Esophagus (tissue), 2 donors: Measurements from ENCODE around the gene PCBP1. TPM values are rescaled to one million over a fixed set of nuclear protein-coding genes. Genes with fewer than 3 reads are reported as not detected.
A peak's percentile ranks its signal among the peaks of the same experiment; 100 is the strongest.
"Not testable (repeated sequence)": the region's sequence is repeated elsewhere in the genome, so short reads cannot be mapped to it uniquely, and the experiment has no call there.

ENCODE experiments used
- H3K27ac ChIP-seq, 2 donors: one replicate each; pipeline ENCODE4 v1.5.1; 2013; ENCODE audit warnings: low read depth in 2 of 2, mild to moderate bottlenecking in 2 of 2, inconsistent platforms in 1 of 2, low read length in 1 of 2, moderate library complexity in 1 of 2
- H3K27me3 ChIP-seq, 2 donors: one replicate each; pipeline ENCODE4 v1.6.1; 2013; ENCODE audit warnings: low read length in 2 of 2, control low read depth in 1 of 2, mild to moderate bottlenecking in 1 of 2; ENCODE audit not compliant: insufficient read depth in 2 of 2, control insufficient read depth in 1 of 2
- H3K36me3 ChIP-seq, 2 donors: one replicate each; pipeline ENCODE4 v1.6.1; 2013; ENCODE audit warnings: low read length in 1 of 2; ENCODE audit not compliant: control insufficient read depth in 2 of 2, insufficient read depth in 2 of 2
- H3K4me1 ChIP-seq, 2 donors: one replicate each; pipeline ENCODE4 v1.6.1; 2013; ENCODE audit warnings: low read length in 1 of 2; ENCODE audit not compliant: control insufficient read depth in 2 of 2, insufficient read depth in 2 of 2
- H3K4me3 ChIP-seq, 2 donors: one replicate each; pipeline ENCODE4 v1.5.1; 2013; ENCODE audit warnings: low read length in 2 of 2, mild to moderate bottlenecking in 2 of 2, low read depth in 1 of 2, moderate library complexity in 1 of 2
- H3K9me3 ChIP-seq, 2 donors: one replicate each; pipeline ENCODE4 v1.6.1; 2013; ENCODE audit warnings: mild to moderate bottlenecking in 2 of 2, low read depth in 1 of 2, low read length in 1 of 2, moderate library complexity in 1 of 2; ENCODE audit not compliant: control insufficient read depth in 2 of 2, insufficient read depth in 1 of 2
- WGBS, 2 donors: extraction: QIAGEN DNeasy Blood & Tissue Kit; methylation state at CpG; one replicate each; pipeline ENCODE4 v1.1.7; 2013; 5-methylcytosine and 5-hydroxymethylcytosine counted together
- polyA plus RNA-seq, 2 donors: library from polyadenylated mRNA; stranded (reverse); fragments of 200-250 nt; gene quantifications; one replicate each; pipeline ENCODE4 v1.2.3, GENCODE V29; 2013
- donor health status: healthy with polysubstance abuse.
- donor health status: Bipolar disorder and iron deficiency.

PCBP1 gene
- polyA plus RNA-seq, 2 donors = 314 to 323 TPM

GRCh38 chr2:70132244-70133126 lies 45.2 kb downstream of the PCBP1 start:
- H3K4me3 ChIP-seq = peak overlapping the region; percentile 5 to 7

DNA sequence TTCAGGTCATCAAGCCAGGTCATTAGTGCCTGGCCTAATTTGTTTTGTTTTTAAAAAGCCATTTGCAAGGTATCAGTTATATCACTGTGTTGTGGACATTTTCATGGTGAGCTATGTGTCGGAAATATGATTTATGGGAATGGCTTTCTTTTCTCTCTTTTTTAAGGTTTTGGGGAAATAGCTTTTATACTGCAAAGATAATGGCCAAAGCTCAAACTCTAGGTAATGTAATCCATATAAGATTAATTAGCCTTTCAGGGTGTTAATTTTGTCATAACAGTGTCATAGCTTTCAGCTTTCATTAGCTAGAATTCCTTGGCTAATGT lies 45.8 kb downstream of the PCBP1 start:
- peaks cover 0 to 5% of the 10 kb centered on the region in 2 donors for H3K4me1 ChIP-seq
- 66 to 77% methylated on average over 1 of the region's 1 CpG for WGBS, 2 donors
- no peaks in the 10 kb centered on the region for H3K36me3 ChIP-seq
- H3K27me3 ChIP-seq = no peaks in the 10 kb centered on the region
- no peaks in the 10 kb centered on the region for H3K9me3 ChIP-seq
- peak overlapping the region; percentile 95 to 97 for H3K27ac ChIP-seq
- peak overlapping the region in 1 of 2 donors; percentile 5 for H3K4me3 ChIP-seq

More at GRCh38 chr2:70132244-70133126, 45.2 kb downstream of the PCBP1 start:
- H3K9me3 ChIP-seq = no peaks in the 10 kb centered on the region
- H3K27ac ChIP-seq = peak overlapping the region; percentile 95 to 97
- H3K27me3 ChIP-seq = no peaks in the 10 kb centered on the region
- no peaks in the 10 kb centered on the region for H3K36me3 ChIP-seq
- H3K4me1 ChIP-seq = peaks cover 0 to 5% of the 10 kb centered on the region in 2 donors
- 3 to 5% methylated on average over 8 of the region's 8 CpGs for WGBS, 2 donors

DNA sequence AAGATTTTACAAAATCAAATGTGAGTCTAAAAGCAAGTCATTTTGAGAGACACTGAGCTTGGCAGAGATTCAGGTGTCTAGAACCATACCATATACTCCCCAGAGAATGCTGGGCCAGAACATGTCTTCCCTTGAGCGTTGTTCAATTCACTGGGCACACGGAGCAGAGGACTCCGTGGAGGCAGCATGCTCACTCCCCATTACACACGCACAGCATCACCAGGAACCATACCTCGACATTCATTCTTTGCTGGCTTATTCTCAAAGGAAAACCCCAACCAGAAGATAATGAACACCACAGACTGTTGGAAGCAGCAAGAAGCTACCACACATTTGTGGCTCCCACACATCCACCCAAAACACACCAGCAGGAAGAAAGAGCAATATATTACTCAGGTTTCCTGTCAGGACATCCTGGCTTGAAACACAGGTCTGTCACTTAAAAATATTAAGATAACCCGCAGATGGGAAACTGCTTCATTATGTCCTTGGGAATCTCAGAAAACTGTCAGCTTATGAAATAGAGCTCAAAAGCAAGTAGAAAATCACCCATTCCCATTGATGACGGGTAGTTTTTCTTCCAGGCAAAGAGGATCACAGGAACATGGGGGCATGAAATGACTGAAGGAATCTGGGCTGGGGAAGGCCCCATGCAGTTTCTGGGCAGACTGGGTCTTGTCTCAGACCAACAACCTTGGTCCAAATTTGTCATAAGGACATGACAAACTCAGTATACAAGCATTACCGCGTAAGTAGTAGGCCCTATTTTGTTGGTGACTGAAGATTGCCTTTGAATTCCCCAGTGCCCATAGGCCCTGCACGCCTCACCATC lies 46.4 kb downstream of the PCBP1 start:
- Histone ChIP-seq H3K36me3 (no peaks in the 10 kb centered on the region), H3K4me3 (no peak overlapping the region), H3K27me3 (no peaks in the 10 kb centered on the region), H3K4me1 (peaks cover 0 to 5% of the 10 kb centered on the region in 2 donors), H3K27ac (peak overlapping the region; percentile 95), H3K9me3 (no peaks in the 10 kb centered on the region)
- 56 to 63% methylated on average over 10 of the region's 10 CpGs for WGBS, 2 donors

DNA sequence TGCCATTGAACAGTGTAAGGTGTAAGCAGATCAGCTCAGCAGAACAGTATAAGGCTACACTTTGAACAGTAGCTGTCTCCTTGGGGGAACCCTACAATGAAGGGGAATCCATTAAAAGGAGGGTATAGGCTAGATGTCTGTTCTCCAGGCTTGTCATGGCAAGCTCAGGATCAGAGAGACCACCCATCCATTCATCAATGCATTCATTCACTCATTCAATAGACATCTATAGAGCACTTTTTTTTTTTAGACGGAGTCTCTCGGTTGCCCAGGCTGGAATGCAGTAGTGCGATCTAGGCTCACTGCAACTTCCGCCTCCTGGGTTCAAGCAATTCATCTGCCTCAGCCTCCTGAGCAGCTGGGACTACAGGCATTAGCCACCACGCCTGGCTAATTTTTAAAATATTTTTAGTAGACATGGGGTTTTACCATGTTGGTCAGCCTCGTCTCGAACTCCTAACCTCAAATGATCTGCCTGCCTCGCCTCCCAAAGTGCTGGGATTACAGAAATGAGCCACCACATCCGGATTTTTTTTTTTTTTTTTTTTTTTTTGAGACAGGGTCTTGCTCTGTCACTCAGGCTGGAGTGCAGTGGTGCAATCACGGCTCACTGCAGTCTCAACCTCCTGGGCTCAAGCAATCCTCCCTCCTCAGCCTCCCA lies 47.2 kb downstream of the PCBP1 start:
- WGBS, 2 donors = 90 to 91% methylated on average over 10 of the region's 10 CpGs
- not testable (repeated sequence) for H3K4me3 ChIP-seq, H3K36me3 ChIP-seq, H3K4me1 ChIP-seq, H3K27me3 ChIP-seq, H3K9me3 ChIP-seq
- H3K27ac ChIP-seq = peak overlapping the region; percentile 83 to 95

Other genes starting within 250 kb of the PCBP1 start
- gene SNRNP27, start 193.5 kb upstream of the PCBP1 start, polyA plus RNA-seq = 10 to 100 TPM; 22.0 to 24.4 TPM
- 100 to 1,000 TPM in 1 of 2 donors, 10 to 100 TPM in 1; 75.9 to 140 TPM for gene MXD1, start 172.4 kb upstream of the PCBP1 start, polyA plus RNA-seq
- under 1 TPM; 0.45 to 0.71 TPM for gene ASPRV1, start 125.8 kb upstream of the PCBP1 start, polyA plus RNA-seq
- gene C2orf42, start 103.5 kb downstream of the PCBP1 start, polyA plus RNA-seq = 1 to 10 TPM; 2.8 to 2.9 TPM
- gene TIA1, start 161.2 kb downstream of the PCBP1 start, polyA plus RNA-seq = 10 to 100 TPM; 22.8 to 51.3 TPM
- 10 to 100 TPM; 13.4 to 19.0 TPM for gene PCYOX1, start 170.7 kb downstream of the PCBP1 start, polyA plus RNA-seq
- gene SNRPG, start 206.3 kb downstream of the PCBP1 start, polyA plus RNA-seq = 100 to 1,000 TPM; 160 to 164 TPM
- 10 to 100 TPM; 25.1 to 33.1 TPM for gene FAM136A, start 214.6 kb downstream of the PCBP1 start, polyA plus RNA-seq